ENCODE measurements around the gene KCNAB1.
"Not testable (repeated sequence)": the region's sequence is repeated elsewhere in the genome, so short reads cannot be mapped to it uniquely, and the experiment has no call there.

Gene KCNAB1

DNA sequence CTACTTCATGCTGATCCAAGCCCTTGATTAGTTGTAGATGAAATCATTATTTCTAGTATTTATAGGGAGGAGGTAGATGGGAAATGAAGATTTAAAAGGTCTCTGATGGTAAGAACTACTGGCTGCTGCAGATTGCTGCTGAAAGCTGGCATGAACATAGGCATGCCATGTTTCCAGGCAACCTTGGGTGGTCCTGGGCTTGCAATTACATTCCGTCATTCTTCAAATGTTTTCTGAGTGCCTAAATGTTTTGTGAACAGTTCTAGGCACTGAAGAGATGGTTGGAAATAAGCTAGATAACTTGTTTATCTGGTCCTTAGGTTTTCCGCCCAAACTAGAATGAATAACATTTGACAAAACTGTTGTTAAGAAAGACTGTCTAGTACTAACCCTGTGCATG is 95.8 kb downstream of the KCNAB1 start:
- H3K4me3 ChIP-seq (ENCODE audit: low read depth, low read length), result no peak overlapping the region

DNA sequence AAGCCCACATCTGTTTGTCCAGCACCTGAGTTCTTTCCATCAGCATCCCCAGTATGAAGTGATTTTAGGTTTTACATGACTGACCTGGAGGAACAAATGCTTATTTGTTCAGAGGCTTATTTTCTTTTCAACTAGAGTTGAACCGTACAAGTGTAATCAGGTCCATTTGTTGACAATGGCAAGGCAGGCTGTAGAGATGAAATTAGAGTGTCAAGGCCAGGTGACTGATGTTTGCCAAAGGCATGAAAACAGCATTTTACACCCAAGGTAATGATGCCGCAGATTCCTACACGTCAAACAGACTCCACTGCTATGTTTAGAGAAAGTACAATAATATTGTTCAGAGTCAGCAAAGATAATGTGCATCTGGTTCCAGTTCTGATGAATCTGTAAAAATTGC is 96.5 kb downstream of the KCNAB1 start:
- no peak overlapping the region for H3K4me3 ChIP-seq (ENCODE audit: low read depth, low read length)

DNA sequence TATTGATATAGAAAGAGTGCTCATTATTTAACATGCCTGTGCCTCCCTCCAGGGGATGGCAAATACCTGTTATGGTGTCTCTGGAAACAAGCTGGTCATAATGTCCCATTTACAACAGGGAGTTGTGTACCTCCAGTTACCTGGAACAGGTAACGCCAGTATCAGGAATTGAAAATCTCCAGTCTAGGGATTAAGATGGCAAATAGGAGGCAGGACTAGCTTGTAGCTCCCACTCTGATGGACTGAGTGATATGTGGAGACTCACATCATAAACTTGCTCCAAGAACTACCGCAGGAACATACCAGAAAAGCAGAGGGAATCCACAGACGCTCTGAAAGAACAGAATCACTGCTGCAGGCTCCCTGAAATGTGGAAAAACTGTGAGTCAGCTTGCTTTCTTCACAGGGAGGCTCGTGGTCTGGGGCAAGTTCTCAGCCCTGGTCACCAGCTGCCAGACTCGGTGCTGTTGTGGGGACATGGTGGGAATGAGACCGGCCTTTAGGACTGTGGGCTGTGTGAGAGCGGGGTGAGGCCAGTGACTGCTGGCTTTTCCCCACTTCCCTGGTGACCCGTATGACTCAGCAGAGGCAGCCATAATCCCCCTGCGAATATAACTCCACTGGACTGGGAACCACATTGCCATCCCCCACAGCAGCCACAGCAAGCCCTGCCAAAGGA is 97.4 kb downstream of the KCNAB1 start:
- H3K4me3 ChIP-seq (ENCODE audit: low read depth, low read length), result no peak overlapping the region

DNA sequence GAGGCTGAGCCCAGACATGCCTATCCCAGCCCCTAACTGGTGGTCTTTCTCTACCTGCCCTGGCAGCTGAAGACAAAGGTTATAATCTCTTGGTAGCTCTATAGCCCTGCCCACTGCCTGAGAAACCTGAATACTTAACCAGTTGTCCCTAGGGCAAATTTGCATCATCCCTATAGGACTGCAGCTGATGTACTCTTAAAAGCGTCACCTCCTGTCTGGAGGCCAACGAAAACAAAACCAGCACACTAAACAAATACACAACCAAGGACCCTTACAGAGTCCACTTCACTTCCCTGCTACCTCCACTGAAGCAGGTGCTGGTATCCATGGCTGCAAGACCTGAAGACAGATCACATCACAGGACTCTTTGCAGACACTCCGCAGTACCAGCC is 98.0 kb downstream of the KCNAB1 start:
- no peak overlapping the region for H3K4me3 ChIP-seq (ENCODE audit: low read depth, low read length)

DNA sequence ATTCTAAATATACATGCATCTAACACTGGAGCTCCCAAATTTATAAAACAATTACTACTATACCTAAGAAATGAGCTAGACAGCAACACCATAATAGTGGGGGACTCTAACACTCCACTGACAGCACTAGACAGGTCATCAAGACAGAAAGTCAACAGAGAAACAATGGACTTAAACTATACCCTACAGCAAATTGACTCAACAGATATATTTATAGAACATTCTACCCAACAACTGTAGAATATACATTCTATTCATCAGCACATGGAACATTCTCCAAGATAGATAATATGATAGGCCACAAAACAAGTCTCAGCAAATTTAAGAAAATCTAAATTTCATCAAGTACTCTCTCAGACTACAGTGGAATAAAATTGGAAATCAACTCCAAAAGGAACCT is 102.0 kb downstream of the KCNAB1 start:
- not testable (repeated sequence) for H3K4me3 ChIP-seq (ENCODE audit: low read depth, low read length)

DNA sequence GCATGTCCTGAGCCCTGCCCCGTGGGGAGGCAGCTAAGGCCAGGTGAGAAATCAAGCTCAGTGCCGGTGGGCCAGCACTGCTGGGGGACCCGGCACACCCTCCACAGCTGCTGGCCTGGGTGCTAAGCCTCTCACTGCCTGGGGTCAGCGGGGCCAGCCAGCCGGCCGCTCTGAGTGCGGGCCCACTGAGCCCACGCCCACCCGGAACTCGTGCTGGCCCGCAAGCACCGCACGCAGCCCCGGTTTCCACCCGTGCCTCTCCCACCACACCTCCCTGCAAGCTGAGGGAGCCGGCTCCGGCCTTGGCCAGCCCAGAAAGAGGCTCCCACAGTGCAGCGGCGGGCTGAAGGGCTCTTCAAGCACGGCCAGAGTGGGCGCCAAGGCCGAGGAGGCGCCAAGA is 103.7 kb downstream of the KCNAB1 start:
- H3K4me3 ChIP-seq (ENCODE audit: low read depth, low read length), result not testable (repeated sequence)

DNA sequence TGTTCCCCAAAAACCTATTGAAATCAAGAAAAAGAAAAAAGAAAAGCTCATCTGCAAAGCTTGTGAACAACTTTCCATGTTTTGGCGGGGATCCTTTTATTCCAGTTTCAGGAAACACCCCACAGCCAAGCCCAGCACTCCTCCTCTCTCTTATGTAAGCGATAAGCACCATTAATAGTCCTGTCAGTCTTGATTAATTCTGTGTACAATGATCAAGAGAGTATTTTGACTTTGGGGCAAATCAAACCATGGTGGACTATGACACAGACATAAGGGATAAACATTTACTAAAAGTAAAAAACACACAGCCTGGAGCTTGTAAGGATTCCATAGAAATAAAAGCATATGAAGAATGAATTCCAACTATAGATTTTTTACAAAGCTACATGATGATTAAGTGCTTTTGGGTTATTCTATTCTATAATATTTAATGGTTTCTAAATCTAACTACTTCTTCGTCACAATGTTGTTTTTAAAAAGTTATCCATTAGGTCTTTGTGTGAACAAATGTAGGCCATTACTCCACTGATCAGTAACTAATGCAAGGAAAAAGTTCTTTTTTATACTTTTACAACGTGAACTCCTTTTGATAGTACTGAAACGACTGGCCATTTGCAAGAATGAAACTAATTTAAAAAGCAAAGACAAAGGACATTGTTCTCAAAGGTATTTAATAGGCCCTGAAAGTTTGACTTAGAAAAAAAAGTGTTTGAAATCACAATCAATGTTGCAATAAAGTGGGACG is 106.5 kb downstream of the KCNAB1 start:
- no peak overlapping the region for H3K4me3 ChIP-seq (ENCODE audit: low read depth, low read length)

DNA sequence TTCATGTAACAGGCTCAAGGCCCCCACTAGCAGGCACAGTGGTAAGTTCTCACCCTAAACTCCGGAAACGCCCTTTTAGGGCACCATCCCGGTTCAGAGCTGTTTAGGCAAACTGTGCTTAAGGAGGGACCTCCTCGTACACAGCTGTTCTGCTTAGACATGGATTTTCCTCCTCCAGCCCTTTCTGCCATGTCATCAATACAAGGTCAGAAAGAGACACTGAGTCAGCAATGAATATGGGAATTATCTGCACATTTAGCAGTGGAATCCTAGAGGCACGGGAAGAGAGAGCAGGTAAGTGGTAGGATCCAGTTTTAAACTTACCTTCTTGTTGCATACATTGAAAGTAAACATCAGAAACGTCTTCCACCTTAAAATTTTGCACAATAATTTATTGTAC is 107.3 kb downstream of the KCNAB1 start:
- no peak overlapping the region for H3K4me3 ChIP-seq (ENCODE audit: low read depth, low read length)

DNA sequence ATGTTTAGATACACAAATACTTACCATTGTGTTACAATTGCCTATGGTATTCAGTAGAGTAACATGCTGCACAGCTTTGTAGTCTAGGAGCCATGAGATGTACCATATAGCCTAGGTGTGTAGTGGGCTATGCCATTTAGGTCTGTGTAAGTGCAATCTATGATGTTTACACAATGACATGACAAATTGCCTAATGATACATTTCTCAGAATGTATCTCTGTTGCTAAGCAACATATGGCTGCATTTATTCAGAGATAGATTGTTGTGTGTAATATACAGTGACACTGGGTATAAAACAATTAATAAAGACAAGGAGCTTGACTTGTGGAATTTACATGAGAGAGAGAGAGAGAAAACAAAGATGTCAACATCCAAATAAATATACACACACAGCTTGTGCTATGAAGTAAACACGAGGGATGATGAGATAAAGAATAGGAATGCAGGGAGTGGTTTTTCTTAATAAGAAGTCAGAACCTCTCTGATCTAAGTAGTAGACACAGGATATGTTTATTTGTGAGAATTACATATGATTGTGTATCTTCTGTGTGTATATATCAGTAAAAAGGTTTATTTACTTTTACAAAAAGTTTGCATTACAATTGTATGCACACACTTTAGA is 110.0 kb downstream of the KCNAB1 start:
- no peak overlapping the region for H3K4me3 ChIP-seq (ENCODE audit: low read depth, low read length)

DNA sequence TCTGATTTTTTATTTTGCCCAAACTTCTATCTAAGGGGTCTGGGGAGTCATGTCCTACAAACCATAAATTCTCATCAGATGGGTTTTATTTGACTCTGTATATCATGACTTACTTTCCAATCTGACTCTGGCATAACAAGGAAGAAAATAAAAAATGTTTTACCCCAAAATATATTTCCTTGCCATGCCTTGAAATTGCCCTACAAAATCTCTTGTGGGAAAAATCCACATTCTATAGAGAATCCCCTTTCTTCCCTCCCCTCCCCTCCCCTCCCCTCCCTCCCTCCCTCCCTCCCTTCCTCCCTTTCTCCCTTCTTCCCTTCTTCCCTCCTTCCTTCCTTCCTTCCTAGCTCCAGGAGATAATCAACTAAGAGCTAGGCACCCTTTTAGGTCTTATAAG is 110.8 kb downstream of the KCNAB1 start:
- H3K4me3 ChIP-seq (ENCODE audit: low read depth, low read length), result not testable (repeated sequence)

DNA sequence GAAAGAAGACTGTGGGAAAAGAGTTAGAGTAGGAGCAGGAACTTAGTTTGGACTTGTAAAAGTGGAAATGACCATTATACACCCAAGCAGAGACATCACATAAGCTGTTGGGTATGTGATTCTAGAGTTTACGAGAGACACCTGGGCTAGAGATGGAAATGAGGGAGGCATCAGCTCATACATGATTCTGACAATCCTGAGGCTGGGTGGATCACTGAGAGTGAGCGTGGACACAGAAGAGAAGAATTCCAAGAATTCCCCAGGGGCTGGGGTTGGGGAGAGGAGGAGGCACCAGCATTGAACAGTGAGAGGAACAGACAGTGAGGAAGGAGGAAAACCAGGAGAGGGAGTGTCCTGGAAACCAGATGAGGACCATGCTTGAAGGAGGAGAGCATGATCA is 113.5 kb downstream of the KCNAB1 start:
- no peak overlapping the region for H3K4me3 ChIP-seq (ENCODE audit: low read depth, low read length)

DNA sequence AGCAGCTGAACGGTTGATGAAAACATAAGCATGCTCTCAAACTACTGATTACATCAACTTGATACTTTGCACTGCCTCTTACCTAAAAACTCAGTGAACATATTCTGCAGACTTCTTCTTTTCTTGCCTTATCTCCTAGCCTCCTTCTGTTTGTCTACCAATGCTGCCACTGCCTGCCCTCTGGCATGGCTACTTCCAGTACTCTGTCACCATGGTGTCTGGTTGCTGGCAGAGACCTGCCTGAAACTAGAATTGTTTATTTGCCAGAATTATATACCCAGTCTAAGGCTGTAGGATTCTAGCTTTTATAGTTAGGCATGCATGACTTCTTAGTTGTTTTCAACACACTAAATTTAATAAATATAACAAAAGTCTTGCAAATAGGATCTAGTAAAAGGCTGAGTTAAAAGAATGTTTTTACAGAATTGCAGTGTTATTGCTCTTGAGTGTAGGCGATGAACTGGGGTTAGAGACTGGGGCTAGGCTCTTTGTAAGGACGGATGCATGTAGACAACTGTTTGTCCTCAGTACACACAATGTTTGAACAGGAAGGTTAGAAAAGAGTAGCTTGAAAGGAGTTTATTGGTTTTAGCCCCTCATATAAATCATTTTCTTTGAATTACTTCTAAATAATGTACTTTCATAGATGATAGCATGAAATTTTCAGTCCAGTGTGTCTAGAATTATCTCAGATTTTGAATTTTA is 116.3 kb downstream of the KCNAB1 start:
- no peak overlapping the region for H3K4me3 ChIP-seq (ENCODE audit: low read depth, low read length)

DNA sequence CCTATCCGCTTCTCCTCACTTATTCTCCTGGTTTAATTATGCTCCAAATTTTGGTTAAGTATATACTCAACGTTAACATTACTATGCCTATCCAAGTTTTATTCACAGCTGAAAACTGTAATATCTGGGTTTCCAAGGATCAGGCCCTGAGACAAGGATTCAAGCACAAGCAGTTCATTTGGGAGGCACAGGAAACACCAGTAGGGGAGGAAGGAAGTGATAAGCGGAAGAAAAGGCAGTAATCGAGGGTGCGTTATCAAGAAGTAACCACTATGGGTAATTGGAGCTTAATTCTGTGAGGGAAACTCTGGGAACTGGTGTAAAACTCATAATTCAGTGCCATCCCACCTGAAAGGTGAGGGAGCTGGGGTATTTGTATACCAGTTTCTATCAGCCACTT is 120.3 kb downstream of the KCNAB1 start:
- H3K4me3 ChIP-seq (ENCODE audit: low read depth, low read length), result no peak overlapping the region

DNA sequence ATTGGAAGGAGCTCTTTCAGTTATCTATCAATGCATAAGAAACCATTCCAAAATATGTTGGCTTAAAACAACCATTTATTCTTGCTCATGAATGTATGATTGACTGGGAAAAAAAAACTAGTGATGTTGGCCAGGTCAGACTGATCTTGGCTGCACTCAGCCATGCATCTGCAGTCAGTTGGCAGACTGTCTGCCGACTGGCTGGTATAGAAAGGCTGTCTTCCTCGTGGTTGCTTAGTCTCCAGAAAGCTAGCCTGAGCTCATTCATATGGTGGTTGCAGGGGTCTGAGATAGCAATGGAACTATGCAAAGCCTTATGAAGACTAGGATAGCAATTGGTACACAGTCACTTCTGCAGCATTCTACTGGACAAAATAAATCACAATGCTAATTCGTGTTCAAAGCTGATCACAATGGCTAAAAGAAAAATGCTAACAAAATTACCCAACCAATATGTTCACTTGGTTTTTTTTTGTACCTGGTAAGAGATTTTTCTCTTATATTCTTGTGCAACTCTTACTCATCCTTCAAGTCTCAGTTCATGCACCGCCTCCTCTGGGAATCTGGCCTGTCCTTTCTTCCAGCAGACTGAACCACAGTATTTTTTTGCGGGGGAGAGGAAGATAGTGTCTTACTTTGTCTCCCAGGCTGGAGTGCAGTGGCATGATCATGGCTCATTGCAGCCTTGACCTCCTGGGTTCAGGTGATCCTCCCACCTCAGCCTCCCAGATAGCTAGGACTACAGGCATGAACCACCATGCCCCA is 126.8 kb downstream of the KCNAB1 start:
- H3K4me3 ChIP-seq (ENCODE audit: low read depth, low read length), result no peak overlapping the region

DNA sequence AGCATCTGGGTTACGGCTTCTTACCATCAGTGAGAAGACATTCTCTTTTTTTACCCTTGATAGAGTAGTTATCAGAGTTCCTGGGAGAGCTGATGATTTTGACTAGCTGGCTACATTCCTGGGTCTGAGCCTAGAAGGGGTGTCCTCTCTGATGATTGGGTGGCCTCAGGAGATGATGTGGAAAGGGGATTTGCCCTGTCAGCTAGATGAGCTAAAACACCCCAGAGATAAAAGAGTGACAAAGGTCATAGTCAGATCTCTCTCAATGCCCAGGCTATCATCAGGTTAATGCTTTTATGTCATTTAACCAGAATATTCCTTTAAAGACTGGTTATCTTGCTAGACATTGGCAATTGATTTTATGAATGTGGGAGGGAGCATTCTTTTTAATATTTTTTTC is 130.2 kb downstream of the KCNAB1 start:
- H3K4me3 ChIP-seq (ENCODE audit: low read depth, low read length), result no peak overlapping the region

DNA sequence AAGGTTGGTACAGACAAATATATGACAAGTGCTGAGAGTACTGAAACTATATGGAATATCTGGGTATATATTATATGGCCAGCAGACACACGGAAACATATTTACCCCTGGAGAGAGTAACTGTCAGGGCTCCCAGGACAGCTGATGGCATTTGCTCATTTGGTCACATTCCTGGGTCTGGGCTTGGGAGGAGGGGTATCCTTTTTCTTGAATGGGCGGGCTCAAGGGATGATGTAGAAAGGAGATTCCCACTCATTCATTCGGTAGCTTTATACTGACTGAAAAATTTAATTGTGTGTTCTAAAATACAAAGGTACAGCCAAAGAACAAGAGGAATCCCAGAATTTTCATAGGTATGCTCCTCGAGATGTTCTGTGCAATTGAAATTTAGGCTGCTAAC is 131.0 kb downstream of the KCNAB1 start:
- H3K4me3 ChIP-seq (ENCODE audit: low read depth, low read length), result no peak overlapping the region

DNA sequence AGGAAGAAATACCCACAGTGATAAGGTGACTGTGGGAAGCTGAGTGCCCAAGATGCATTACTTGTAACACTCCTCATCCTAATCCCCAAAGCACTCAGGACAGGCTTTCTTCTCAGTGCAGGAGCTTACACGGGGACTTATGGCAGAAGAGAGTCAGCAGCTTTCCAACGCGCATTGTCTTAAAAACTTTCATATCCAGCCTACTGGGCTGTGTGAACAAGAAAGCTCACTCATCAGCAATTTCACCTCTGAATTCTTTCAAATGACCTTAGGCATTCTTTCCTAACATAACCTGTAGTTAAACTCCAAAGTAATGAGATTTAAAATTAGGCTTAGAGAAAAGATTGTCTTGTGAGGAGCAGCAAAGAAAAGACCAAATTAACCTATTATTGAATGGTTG is 132.3 kb downstream of the KCNAB1 start:
- no peak overlapping the region for H3K4me3 ChIP-seq (ENCODE audit: low read depth, low read length)

DNA sequence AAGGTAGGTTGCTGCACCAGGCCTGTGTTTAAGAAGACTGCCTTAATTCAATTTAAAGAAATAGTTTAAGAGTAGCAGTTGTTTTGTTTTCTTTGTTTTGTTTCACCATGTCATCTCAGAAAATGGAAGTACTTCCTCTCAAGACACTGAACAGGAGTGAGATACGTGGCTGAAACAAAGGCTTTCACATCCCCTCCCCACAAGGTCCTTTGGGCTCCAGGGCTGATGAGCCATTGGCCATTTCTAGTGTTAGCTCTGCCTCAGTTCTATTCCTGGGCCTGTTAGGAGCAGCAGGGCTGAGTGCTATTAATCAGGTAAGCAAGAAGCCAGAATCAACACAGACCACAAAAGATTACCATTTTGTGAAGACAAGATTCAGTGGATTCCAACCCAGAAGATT is 132.8 kb downstream of the KCNAB1 start:
- no peak overlapping the region for H3K4me3 ChIP-seq (ENCODE audit: low read depth, low read length)

DNA sequence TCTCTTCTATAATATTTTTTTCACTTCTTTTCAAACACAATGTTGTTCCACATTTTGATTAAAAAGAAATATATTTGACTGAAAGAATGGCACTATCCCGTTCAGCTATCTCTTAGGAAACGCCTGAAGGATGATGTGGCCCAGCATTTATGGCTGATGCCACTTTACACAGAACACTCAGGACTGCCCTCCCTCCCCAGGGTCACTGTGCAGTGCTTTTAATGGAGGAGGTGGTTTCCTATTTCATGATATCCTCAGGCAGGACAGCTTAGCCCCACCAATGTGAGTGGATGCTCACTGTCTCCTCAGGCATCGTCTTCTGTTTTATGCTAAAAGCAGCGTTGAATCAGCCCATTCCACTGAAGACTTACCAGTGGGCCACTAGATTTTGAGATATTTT is 135.9 kb downstream of the KCNAB1 start:
- H3K4me3 ChIP-seq (ENCODE audit: low read depth, low read length), result no peak overlapping the region

DNA sequence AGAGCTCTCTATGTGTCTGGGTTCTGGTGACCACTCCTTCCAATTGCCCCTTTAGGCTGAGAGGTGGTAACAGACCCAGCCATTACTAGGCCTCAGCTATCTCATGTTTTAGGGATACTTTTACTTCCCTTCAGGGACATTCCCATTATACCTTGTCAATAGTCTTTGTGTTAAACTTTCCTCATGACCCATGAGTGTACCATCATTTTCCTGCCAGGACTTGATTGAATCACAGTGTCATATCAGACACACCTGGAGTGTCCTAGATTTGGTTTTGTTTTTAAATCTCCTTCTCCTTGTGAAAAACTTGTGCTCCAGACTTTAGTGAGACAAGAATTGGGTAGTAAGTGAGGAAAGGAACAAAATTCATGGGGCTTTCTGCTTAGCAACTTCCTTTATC is 136.6 kb downstream of the KCNAB1 start:
- H3K4me3 ChIP-seq (ENCODE audit: low read depth, low read length), result no peak overlapping the region

DNA sequence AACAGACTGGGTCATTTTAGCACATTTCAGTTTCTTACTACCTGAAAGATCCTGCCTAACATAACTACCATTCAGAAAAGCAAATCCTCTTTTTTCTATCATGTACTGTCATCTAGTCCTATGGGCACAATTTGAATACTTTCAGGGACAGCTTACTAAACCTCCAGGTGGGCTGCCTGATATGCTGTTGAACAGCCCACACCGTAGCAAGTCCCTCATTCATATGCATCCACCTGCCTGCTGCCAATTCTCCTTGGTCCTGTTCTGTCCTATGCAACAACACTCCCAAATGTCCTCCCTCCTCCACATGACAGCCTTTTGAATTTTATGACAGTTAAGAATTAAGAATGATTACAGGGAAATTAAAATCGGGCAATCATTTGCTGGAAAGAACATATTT is 137.9 kb downstream of the KCNAB1 start:
- H3K4me3 ChIP-seq (ENCODE audit: low read depth, low read length), result no peak overlapping the region

Data from iPS-11a (cell line).